ENCODE results near the gene TBC1D20.

TBC1D20 gene

DNA sequence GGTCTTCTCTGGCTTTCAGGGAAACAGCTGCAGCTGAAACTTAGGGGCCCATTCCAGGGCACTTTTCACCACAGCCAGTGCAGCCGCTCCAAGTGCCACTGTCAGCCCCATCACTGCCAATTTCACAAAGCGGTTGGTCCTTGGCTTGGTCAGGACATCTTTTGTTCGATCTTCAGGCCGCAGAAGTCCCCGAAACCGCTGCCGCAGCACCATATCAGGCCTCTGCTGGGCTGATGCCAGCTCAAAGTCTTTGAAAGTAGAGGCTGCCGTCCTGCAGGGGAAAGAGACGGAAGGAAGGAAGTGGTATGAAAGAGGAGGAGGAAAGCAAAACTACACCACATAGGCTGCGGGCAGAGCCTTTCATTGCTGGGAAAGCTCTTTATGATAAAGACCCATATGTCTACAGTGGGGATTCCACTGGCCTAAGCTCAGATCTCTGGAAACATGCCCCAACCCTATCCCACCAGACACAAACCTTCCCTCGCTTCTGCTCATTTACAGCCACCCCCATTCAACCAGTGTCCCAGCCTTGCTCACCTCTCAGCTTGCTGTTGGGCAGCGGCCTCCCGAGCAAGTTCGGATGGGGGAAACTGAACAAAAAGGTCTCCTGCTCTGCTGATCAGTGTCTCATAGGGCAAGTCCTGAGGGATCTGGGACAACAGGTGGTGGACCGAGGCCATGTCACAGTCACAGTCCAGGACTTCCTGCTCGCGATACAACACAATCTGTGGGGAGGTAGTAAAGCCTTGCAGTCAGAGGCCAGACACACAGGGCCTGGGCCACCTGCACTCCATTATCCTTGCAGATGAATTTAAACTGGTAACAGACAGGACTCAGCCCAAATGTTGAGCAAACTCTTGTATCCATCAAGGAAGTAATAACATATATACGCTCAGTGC lies 23.5 kb downstream of the TBC1D20 start:
- no peak for DNase-seq

DNA sequence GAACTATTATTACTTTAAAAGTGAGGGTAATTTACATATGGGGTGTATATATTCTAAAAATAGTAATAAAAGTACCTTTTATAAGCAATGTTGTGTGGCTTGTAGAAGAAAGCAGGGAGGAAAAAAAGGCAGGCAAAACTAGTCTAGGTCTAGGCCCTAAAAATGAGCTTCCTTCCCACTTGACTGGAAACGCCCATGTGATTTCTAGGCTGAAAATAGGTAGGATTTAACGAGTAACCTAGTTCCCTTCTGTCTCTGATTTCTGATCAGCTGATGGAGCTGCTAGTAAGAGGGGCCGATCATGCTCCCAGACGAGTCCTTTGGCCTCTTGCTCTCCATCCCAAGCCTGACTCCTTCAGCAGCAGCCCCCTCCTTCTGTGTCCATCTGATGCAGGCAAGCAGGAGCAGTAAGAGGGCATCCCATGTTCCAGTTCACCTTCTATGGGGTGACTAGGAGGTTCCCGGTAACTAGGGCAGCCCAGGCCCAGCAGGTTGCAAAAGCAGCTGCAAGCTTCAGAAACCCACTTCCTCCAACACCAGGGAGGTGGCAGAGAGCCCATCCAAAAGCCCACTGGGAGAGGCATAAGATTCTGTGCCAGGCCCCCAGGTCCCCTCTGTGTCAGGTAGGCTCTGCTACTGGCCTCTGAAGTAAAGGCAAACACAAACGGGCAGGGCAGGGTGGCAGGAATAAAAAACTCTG lies 24.4 kb downstream of the TBC1D20 start:
- DNase-seq, result no peak

DNA sequence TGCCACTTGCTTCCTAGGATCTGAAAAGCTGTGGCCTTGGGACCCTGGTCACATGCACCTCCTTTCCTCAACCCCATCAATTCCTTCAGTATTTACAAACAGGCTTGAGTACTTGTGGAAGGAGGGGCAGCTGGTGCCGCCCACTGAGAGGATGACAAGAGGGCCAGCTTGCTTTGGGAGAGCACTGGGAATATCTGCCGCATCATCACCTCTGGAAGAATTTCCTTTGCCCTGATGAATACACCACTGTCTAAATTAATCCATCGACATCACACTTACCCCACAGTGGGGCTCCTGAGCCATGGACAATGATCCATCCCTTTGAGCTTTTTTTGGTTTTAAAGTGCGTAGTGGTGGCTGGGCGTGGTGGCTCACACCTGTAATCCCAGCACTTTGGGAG lies 25.9 kb downstream of the TBC1D20 start:
- DNase-seq, result no peak

DNA sequence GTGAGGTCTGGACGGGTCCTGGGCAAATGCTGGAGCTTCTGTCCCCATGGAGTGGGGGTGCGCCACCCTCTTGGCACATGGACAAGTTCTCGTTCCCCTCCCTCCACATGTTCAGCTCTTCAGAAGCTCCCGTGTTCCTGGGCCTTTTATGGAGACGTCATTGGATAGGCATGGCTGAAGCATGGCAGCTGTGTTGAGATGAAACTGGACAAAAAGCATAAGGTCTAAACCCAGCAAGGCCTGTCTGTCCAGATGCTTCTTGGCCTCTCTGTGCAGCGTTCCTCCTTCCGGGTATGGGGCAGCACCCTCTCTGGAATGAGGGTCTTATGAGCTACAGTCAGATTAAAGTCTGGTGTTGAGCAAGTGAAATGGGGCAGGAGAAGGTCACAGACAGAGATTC lies 26.8 kb downstream of the TBC1D20 start:
- DNase-seq, result no peak

DNA sequence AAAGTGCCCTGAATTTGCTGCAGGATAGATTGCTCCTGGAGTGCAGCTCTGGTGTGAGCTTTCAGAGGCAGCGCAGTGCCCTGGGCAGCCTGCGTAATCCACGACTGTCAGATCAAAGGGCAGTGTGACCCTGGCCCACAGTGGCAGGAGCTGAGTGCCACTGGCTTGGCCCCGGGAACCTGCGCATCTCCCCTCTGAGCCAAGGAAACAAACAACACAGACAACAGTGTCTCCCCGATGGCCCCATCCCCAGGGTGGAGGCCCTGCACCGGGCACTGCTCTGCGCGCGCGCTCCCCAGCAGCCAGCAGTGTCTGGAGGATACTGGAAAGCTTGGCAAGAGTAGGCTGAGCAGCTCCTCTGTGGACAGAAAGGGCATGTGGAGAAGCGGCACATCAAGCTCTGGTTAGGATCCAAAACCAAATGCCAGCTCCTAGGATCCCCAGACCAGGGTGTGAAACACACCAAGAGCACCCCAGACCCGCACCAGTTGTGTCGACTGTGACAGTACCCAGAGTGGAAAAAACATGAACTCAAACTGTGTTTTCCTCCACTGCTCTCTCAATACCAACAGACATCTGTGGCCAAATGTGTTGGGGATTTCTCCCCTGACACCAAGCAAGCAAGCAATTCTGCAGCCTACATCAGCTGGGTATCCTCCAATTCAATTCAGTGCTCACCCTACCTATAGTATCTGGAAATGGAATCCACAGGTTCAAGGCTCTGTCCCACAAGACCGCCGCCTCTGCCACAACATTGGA lies 27.5 kb downstream of the TBC1D20 start:
- DNase-seq, result no peak

DNA sequence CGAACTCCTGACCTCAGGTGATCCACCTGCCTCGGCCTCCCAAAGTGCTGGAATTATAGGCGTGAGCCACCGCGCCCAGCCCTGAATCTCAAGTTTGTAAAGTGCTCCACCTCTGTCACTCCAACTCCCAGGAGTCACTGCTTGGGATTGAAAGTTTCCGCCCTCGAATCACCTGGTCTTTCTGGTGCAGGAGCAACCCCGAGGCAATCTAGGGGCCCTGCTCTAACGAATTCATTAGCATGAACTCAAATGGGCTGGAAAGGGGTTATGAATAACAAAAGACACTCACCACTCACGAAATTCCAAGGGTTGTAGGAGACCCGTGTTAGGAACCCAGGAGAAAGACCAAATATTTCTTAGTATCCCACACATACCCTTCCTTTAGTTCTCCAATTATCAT lies 28.1 kb downstream of the TBC1D20 start:
- no peak for DNase-seq

DNA sequence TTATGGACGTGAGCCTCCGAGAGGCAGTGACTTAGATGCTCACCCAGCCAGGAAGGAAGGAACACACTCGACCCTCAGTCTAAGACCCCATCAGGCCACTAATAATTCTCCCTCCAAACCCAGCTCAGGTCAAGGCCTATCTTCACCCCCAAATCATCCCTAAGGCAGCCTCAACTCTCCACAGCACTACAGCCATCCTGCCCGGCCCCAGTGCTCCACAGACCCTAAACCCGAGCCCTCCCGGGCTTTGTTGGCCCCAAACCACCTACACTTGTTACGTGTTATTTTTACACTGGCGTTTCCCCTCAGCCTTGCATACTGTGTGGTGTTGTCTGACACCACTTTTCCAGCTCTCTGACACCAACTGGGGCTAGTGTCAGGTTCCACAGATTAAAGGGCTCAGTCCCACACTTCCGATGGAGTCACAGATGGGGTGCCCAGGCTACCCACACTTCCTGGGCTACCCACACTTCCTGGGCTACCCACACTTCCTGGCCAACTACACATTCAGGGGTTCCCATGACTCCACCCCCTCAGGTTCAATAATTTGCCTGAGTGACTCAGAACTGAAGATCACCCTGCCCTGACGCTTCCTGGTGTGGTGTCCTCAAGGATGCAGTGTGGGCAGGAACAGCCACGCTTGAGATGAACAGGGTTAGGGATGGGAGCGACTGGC lies 28.9 kb downstream of the TBC1D20 start:
- no peak for DNase-seq

DNA sequence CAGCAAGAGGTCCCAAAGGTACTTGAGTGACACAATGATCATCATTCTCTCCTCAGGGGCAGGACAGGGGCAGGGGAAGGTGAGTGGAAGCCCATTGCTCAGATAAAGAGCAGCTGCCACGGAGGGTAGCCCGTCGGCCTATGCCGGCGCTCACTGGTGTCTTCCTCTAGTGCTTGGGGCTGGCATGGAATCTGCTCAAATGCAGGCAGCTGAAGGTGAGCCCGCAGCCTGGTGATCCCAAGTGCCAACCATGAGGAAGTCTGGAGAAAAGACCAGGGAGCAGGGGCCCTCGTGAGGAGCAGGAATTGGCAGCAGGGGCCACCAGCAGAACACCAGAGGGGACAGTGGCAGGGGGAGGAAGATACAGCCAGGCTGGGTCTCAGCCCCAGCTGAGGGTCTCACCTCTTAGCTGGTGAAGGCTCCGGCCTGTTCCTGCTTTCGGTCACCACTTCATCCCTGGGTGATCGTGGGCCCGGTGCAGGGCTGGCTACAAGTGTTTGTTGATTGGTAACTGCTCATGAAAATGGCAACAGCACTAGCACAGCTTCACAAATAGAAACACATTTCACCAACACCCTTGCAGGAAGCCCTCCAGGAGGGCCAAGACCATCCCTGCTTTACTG lies 29.5 kb downstream of the TBC1D20 start:
- no peak for DNase-seq

DNA sequence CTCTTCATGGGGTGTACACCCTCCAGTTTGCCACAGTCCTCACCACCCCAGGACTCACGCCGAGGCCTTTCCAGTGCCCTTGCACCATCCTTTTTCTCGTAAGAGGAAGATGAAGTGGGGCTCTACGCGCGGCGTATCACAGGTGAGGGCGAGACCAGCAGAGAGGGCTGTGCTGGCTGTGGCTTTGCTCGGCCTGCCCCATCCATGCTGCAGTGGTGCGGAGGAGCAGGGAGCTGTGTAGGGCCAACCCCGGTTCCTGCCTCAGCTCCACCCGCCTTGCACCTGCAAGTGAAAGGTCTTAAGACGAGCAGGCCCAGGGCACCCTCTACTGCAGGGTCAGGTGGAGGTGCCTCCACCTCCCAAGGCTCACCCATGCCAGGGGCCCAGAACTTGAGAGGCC lies 30.1 kb downstream of the TBC1D20 start:
- no peak for DNase-seq

DNA sequence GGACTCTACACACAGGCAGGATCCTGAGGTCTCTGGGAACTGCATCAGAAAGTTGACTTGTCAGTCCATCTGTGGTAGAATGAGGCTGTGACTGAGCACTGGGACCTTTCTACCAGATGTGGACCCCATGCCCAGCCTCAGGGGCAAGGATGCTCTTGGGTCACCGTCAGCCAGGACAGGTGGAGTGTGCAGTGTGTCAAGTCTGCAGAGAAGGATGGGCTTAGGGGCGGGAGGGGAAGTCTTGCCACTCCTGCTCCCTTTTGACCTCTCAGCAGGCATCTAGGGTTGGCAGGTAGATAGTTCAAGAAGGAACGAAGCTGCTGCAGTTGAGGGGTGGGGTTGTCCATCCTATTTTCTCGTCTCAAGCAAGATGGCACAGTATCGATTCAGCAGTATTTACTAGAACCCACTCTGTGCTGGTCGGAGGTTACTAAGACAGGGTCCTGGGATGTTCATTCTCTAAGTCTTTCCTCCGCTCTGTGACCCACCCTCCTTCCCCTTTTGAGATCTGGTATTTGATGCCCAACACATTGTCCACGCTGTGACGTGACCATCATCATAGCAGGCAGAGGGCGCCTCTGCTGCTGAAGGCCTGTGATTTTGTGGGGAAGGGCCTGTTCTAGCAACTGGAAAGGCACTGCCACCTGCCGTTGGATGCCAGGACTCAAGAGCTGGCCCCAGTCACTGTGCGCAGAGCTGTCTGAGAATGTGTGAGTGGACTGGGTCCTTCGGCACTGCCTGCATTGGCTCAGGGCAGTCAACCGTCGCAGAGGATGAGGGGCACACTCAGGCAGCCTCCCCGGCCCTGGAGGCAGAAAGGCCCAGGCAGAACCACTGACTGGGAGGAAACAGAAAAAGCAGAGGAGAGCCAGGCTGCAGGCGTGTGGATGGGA lies 31.1 kb downstream of the TBC1D20 start:
- DNase-seq, result peak; percentile 42

DNA sequence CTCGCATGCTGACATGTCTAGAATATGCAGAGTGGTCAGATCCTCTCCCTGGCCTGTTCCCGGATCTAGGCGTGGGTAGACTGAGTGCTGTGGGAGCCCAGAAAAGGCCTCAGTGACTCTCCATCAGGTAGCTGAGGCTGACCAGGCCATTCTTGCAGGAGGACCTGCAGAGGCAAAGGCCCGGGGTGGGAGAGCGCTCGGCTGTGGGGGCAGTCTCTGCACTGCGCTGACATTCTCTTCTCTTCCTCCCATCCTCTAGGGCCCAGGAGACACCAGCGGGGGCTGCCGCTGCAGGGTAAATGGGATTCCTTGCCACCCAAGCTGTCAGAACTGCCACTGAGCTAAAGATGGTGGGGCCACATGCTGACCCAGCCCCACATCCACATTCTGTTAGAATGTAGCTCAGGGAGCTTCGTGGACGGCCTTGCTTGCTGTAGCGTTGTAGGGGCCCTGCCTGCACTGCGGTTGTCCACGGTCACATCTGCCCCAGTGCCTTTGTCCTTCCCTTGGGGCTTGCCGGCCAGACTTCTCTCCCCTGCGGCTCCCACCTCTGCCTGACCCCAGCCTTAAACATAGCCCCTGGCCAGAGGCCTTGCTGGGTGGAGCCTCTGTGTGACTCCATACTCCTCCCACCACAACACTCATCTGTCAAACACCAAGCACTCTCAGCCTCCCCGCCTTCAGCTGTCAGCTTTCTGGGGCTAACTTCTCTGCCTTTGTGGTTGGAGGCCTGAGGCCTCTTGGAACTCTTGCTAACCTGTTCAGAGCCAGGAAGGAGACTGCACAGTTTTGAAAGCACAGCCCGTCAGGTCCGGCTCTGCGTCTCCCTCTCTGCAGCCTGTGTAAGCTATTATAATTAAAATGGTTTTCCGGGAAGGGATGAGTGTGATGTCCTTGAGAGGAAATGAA lies 32.0 kb downstream of the TBC1D20 start:
- DNase-seq, result no peak

DNA sequence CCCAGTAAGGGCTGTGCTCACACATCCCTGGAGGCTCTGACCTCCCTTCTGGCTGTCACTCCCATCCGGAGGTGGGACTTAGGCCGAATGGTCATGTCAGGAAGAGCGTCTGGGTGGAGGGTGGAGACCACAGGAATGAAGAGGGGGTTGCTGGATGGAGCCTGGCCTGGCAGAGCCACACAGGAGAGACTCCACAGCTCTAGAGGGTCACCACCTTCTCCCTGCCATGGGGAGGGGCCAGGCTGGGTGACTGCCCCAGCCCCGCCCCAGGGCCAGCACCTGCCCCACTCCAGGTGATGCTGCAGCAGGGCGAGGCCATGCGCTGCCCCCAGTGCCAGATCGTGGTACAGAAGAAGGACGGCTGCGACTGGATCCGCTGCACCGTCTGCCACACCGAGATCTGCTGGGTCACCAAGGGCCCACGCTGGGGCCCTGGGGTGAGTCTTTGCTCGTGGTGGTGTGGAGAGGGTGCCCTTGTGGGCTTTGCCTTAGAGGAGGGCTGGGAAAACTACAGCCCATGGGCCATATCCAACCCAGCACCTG lies 33.6 kb downstream of the TBC1D20 start:
- no peak for DNase-seq

DNA sequence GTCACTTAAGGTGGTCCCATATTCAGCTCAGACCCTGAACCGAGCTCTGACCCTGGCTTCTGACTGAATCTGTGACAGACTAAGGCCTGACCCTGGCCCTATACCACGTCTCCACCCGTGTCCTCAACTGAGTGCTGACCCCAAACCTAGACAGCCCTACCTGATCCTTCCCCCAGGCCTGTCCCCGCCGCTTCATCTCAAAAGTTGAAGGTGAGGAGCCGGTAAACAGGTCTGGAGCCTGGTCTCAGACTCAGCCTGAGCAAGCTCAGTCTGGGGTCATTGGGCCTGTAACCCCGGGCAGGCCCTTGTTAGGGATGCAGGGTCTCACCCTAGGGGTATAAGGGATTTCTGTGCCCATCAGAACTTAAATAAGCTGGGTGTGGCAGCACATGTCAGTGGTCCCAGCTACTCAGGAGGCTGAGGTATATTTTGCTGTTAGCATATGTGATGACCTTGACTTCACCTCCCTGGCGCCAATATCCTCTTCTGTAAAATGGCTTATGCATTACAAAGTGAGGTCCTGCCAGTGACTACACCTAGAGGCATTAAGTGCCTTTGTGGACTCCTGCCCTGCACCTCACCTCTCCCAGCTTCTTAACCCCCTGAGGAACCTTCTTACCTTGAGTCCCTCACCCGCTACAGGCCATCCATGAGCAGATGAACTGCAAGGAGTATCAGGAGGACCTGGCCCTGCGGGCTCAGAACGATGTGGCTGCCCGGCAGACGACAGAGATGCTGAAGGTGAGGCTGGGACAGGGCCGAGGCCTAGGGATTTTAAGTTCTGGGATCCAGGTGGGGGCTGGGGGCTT lies 34.3 kb downstream of the TBC1D20 start:
- no peak for DNase-seq

DNA sequence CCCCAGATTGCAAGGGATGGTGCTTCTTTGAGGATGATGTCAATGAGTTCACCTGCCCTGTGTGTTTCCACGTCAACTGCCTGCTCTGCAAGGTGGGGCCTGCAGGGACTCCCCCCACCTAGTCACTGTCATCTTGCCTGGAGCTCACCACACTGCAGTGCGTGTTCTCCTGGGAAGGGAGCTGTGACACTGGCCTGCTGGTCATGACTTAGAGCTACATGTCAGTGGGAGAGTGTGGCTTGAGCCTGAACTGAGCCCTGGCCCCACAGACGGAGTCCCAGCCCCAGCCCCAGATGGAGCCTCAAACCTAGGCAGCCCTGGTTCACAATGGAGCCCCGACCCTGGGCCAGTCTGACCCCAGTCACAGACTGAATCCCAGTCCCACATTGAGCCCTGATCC lies 34.9 kb downstream of the TBC1D20 start:
- DNase-seq, result no peak

DNA sequence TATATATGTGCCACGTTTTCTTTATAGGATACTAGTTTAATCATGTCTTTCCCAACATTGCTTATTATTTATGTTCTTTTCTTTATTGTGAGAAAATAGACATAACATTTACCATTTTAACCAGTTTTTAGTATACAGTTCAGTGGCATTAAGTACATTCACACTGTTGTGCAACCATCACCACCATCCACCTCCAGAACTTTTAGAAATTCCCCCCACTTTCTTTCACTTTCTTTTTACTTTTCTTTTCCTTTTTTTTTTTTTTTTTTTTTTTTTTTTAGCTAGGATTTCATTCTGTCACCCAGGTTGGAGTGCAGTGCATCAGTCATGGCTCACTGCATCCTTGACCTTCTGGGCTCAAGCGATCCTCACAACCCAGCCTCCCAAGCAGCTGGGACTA lies 35.8 kb downstream of the TBC1D20 start:
- no peak for DNase-seq

DNA sequence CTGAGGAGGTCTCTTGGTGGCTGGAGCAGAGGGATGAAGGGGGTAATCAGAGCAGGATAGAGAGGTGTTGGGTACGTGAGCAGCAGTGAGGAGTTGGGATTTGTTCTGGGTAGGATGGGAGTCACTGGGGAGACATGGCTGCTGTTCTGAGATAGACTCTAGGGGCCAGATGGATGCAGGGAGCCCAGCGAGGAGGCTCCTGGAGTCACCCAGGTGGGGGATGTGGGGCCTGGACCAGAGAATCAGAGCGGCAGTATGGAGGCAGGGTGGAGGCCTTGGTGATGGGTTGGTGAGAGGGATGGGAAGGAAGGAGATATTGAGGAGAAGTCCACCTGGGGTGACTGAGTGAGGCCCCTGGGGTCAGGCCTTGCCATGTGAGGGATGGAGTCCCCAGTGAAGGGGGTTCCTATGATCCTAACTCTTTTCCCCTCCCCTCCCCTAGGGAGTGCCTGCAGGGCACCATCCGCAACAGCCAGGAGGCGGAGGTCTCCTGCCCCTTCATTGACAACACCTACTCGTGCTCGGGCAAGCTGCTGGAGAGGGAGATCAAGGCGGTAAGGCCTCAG lies 40.6 kb downstream of the TBC1D20 start:
- DNase-seq, result no peak

DNA sequence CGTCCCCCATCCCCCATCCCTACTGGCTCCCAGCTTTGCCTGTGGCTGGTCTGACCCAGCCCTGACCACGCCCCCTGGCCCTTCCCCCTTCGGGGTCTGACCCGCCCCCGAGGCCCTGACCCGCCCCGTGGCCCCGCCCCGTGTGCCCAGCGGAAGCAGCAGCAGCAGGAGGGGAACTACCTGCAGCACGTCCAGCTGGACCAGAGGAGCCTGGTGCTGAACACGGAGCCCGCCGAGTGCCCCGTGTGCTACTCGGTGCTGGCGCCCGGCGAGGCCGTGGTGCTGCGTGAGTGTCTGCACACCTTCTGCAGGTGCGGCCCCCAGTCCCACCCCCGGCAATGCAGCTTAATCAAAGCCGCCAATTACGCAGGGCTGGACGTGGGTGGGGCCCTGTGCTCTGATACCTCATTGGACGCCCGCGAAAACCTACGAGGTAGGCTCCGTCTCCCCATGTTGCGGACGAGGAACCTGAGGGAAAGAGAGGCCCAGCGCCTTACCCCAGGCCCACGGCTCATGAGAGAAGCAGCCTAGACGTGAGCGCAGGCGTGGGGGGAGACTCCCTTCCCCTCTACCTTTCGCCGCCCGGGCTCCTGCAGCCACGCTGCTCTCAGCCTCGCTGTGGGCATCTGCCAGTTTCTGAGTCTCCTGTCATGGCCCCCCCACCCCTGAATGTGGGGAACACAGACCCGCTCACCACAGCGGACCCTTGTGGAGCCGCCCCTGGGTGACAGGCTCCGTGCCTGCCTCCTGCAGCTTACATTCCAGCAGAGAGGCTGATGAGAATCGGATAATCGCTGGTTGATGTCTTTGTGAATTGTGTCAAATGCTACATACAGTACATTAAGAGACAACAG lies 41.4 kb downstream of the TBC1D20 start:
- no peak for DNase-seq
